ENCODE results near the gene SUGP2.

DNA sequence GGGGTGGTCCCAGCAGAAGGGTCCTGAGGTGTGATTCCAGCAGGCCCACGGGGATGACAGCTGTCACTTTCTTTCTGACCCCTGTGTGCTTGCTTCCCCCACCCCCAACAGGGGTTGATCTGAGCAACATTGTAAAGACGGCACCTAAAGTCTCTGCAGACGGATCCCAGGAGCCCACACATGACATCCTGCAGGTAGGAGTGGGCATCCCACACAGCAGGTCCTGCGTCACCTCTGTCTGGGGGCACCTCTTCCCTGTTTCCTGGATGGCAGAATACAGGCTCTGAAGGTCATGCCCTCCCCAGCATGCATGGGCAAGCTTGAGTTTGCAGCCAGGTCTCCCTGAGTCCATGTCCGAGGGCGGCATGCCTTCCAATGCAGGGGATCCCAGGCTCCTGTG is 10.6 kb upstream of the SUGP2 start:
- TF ChIP-seq, protein P1, sequence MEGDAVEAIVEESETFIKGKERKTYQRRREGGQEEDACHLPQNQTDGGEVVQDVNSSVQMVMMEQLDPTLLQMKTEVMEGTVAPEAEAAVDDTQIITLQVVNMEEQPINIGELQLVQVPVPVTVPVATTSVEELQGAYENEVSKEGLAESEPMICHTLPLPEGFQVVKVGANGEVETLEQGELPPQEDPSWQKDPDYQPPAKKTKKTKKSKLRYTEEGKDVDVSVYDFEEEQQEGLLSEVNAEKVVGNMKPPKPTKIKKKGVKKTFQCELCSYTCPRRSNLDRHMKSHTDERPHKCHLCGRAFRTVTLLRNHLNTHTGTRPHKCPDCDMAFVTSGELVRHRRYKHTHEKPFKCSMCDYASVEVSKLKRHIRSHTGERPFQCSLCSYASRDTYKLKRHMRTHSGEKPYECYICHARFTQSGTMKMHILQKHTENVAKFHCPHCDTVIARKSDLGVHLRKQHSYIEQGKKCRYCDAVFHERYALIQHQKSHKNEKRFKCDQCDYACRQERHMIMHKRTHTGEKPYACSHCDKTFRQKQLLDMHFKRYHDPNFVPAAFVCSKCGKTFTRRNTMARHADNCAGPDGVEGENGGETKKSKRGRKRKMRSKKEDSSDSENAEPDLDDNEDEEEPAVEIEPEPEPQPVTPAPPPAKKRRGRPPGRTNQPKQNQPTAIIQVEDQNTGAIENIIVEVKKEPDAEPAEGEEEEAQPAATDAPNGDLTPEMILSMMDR (IDR thresholded peaks at IDR 0.05): no peak
- TF ChIP-seq POLR2A (IDR thresholded peaks at IDR 0.05): no peak
- TF ChIP-seq POLR2AphosphoS5 (IDR thresholded peaks at IDR 0.05): no peak

Measured in prostate gland (tissue), 2 donors.